CD4-positive, alpha-beta T cell treated with Interleukin-21 for 1 hour (primary cell): ENCODE data around the gene GIPC2.
"Not testable (repeated sequence)": the region's sequence is repeated elsewhere in the genome, so short reads cannot be mapped to it uniquely, and the experiment has no call there.

ENCODE experiments used
- DNase-seq: peaks from one replicate; pipeline ENCODE4 v3.0.0-alpha.2; 2020

GIPC2 gene

GRCh38 chr1:78070210-78070609, 24.4 kb downstream of the GIPC2 start:
- DNase-seq, result no peak

- no peak for DNase-seq
These were observed 25.0 kb downstream of the GIPC2 start for GRCh38 chr1:78070758-78071157.

GRCh38 chr1:78071696-78072095, 25.9 kb downstream of the GIPC2 start:
- no peak for DNase-seq

- no peak for DNase-seq
These were observed 26.4 kb downstream of the GIPC2 start for GRCh38 chr1:78072216-78072615.

- DNase-seq, result no peak
These were observed 27.7 kb downstream of the GIPC2 start for GRCh38 chr1:78073441-78073840.

GRCh38 chr1:78075621-78076020, 29.9 kb downstream of the GIPC2 start:
- DNase-seq, result no peak

GRCh38 chr1:78078358-78078757, 32.6 kb downstream of the GIPC2 start:
- DNase-seq, result no peak

GRCh38 chr1:78079580-78079979, 33.8 kb downstream of the GIPC2 start:
- no peak for DNase-seq

GRCh38 chr1:78080767-78081166, 35.0 kb downstream of the GIPC2 start:
- no peak for DNase-seq

- no peak for DNase-seq
These were observed 36.5 kb downstream of the GIPC2 start for GRCh38 chr1:78081980-78082860.

GRCh38 chr1:78084639-78085038, 38.9 kb downstream of the GIPC2 start:
- DNase-seq, result not testable (repeated sequence)

- no peak for DNase-seq
These were observed 40.9 kb downstream of the GIPC2 start for GRCh38 chr1:78086697-78087096.

- no peak for DNase-seq
These were observed 42.2 kb downstream of the GIPC2 start for GRCh38 chr1:78088015-78088414.

- DNase-seq, result no peak
These were observed 42.7 kb downstream of the GIPC2 start for GRCh38 chr1:78088486-78088885.

GRCh38 chr1:78089010-78089409, 43.2 kb downstream of the GIPC2 start:
- no peak for DNase-seq

- no peak for DNase-seq
These were observed 44.8 kb downstream of the GIPC2 start for GRCh38 chr1:78090472-78091133.

- no peak for DNase-seq
These were observed 45.5 kb downstream of the GIPC2 start for GRCh38 chr1:78091215-78091813.

GRCh38 chr1:78091886-78092285, 46.1 kb downstream of the GIPC2 start:
- no peak for DNase-seq

GRCh38 chr1:78092643-78093042, 46.9 kb downstream of the GIPC2 start:
- DNase-seq, result no peak

- no peak for DNase-seq
These were observed 47.8 kb downstream of the GIPC2 start for GRCh38 chr1:78093560-78093959.

- no peak for DNase-seq
These were observed 48.9 kb downstream of the GIPC2 start for GRCh38 chr1:78094639-78095038.

- DNase-seq, result no peak
These were observed 49.8 kb downstream of the GIPC2 start for GRCh38 chr1:78095593-78095992.

- no peak for DNase-seq
These were observed 50.3 kb downstream of the GIPC2 start for GRCh38 chr1:78096017-78096416.

GRCh38 chr1:78096976-78097375, 51.2 kb downstream of the GIPC2 start:
- no peak for DNase-seq
